GM19043 (cell line): ENCODE results near the gene TMEM95.
"Not testable (repeated sequence)": the region's sequence is repeated elsewhere in the genome, so short reads cannot be mapped to it uniquely, and the experiment has no call there.

Experiments used
- ATAC-seq: cut with Tn5 transposase; IDR thresholded peaks from one replicate; pipeline ENCODE4 v1.9.1; 2021; ENCODE audit warnings: low read depth; ENCODE audit not compliant: unreplicated experiment

TMEM95 gene

GRCh38 chr17:7322520-7323194 lies 32.3 kb upstream of the TMEM95 start:
- ATAC-seq: no peak

GRCh38 chr17:7323731-7324437 lies 31.1 kb upstream of the TMEM95 start:
- ATAC-seq: no peak

DNA sequence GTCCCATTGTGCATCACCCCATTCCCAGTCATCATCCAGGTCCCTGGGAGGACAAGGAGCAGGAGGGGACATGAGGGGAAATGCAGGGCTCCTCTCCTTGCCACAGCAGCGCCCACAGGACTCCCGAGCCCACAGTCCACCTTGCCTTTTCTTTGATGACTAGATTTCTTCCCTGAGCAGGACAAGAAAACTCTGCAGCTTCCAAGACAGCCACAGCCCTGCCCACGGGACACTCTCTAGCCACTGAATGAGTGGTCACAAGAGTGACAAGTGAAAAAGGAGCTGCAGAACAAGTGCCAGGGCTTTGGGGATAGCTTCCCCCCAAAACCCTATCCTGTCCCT lies 30.5 kb upstream of the TMEM95 start:
- no peak for ATAC-seq

- ATAC-seq: no peak
These were observed 29.9 kb upstream of the TMEM95 start for GRCh38 chr17:7325031-7325528.

DNA sequence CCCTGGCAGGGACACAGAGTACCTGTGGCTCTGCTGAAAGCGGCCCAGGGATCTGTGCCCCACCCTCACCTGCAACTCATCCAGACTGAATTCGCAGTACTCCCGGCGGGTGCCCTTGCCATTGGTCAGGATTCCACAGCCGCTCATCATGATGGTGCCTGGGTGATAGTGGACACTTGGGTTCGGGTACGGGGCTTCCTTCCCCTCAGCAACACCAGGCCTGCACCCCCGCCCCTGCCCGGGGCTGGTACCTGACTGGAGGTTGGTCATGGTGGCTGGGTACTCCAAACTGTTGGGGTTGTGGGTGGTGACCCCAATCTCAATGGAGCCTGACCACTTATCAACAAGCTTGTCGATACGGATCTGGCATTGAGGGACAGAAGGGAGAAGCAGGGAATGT lies 28.8 kb upstream of the TMEM95 start:
- ATAC-seq: no peak

DNA sequence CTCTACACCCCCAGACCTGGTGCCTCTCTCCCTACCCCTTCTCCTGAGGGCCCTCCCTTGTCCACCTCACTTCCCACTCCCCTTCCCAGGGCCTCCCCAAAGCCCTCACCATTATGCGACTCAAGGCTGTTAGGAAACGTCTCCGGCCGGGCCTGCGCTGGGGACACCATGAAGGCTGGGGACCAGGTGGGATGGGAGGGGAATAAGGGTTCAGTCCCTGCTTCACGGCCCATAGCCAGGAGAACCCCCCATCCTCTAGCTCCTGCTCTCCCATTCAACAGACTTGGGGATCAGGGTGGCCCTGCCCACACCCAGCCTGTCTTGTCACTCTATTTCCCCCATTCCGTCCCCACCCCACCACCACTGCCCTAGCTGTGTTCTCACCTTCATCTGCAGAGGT lies 27.9 kb upstream of the TMEM95 start:
- no peak for ATAC-seq

DNA sequence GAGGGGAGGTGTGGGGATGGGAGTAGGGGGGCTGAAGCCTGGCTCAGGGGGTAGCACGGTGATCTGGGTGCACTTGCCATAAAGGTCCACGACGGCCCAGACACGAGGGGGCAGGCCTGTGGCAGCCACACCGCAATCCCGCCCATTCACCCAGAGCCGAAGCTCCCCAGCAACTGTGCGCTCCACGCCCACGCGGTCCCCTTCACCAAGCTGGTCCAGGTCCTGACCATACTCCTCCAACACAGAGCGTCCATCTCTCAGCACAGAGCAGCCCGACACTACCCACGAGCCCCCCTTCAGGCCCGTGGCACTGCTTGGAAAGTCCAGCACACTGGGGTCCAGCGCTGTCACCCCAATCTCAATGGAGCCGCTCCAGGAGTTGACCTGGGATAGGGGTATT lies 27.5 kb upstream of the TMEM95 start:
- no peak for ATAC-seq

DNA sequence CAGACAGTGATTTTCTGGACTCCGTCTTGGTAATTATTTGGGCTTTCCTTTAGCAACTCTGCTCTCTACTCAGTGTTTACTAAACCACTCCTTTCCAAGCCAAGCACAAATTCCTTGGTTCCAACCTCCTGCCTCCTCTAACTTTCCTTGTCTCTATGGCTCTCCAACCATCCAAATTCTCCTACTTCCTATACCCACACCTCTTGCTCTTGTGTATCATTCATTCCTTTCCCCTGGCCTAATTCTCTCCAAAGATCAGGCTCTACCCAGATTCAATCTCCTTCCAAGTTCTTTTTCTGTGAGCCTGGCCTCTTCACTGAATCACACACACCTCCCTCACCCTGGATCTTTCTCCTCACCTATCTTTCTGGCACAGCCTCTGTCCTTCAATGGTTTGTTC lies 26.9 kb upstream of the TMEM95 start:
- no peak for ATAC-seq

GRCh38 chr17:7328840-7329373 lies 26.0 kb upstream of the TMEM95 start, which contains the start of gene NEURL4:
TSS of gene NEURL4 (minus strand) at chr17:7329335. CDS start at chr17:7329312, 23 bp downstream.
- peak; percentile 8 for ATAC-seq

- ATAC-seq: peak; percentile 46
These were observed 25.5 kb upstream of the TMEM95 start for GRCh38 chr17:7329374-7329996.

- peak; percentile 28 for ATAC-seq
These were observed 24.8 kb upstream of the TMEM95 start for GRCh38 chr17:7329997-7330637.

DNA sequence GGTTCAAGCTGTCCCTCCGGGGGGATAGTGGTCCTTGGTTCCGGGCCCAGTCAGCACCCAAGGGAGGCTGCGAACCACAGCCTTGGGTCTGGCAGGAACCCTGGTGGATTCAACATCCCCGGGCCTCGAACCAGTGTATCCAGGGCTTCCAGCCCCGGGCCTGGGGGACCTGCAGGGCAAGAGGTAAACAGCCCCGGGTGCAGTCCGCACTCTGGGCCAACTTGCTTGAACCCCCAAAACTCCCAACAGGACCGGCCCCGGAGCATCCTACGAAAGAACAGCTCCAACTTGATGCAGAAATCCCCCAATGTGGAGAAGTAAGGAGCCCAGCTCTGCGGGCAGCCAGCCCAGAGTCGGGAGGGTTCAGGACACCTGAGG lies 24.3 kb upstream of the TMEM95 start:
- ATAC-seq: no peak

- no peak for ATAC-seq
These were observed 22.8 kb upstream of the TMEM95 start for GRCh38 chr17:7332111-7332510.

- not testable (repeated sequence) for ATAC-seq
These were observed 22.3 kb upstream of the TMEM95 start for GRCh38 chr17:7332600-7333069.

- ATAC-seq: no peak
These were observed 19.9 kb upstream of the TMEM95 start for GRCh38 chr17:7334938-7335538.

DNA sequence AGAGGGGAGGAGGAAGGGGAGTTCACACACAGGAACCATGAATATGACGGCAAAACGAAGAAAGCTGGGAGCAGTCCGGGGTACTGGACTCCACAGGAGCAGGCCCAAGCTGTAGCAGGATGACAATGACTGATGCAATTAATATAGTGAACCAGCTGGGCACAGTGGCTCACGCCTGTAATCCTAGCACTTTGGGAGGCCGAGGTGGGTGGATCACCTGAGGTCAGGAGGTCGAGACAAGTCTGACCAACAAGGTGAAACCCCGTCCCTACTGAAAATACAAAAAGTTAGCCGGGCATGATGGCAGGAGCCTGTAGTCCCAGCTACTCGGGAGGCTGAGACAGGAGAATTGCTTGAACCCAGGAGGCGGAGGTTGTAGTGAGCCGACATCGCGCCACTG lies 19.2 kb upstream of the TMEM95 start:
- ATAC-seq: not testable (repeated sequence)

DNA sequence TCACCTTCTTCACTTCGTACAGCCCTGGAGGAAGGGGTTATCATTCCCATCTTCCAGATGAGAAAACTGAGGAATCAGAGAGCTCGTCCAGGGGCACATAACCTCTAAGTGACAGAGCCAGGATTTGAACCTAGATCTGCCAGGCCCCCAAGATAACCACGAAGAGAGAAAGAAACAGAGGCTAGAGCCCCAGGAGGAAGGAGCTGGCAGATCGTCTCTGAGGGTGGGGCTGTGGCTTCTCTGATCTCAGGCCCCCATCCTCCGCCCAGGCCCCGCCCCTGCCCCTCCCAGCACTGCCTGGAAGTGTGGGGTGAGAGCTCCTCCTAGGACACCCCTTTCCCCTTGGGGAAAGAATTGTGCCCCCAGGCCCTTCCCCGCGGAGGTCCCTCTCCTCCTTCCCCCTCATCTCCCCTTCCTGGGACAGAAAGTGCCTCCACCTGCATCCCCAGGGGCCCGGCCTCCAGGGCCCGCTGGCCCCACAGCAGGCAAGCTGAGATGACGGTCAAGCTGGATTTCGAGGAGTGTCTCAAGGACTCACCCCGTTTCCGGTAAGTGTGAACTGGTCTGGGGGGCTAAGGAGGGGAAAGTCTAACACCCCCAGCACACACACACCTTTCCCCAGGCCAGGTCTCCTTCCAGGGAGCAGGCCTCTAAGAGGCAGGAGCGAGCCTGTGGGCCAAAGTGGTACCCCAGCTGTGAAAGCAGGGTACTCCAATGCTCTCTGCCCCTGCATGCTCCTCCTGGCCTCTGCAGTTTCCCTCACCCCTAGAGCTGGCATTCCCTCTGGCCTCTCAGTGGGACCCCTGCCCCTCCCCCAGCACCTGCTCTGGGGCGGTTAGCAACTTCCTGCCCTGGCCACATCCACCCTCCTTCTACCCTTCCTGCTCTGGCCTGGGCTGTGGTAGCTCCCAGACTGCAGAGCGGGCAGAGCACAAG lies 18.4 kb upstream of the TMEM95 start, which contains the start of gene ACAP1:
Gene ACAP1, plus strand, starts transcription at position 290 of the 936 bp plus-strand sequence. Its CDS starts 206 bp downstream, at position 496.
- ATAC-seq: peak; percentile 57

GRCh38 chr17:7337600-7337999 lies 17.4 kb upstream of the TMEM95 start:
- ATAC-seq: not testable (repeated sequence)

DNA sequence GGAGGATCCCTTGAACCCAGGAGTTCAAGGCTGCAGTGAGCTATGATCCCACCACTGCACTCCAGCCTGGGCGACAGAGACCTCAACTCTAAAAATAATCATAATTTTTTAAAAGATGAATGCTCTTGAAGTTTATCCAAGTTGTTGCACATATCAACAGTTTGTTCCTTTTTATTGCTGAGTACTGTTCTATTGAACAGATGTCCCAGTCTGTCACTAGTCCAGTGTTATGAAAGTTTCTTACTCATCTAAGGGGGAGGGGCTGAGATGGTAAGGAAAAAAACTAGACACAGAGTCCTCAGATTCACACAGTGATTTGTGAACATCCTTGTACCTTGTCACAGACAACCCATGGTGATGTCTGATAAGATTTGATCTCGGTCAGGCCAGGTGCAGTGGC lies 14.8 kb upstream of the TMEM95 start:
- ATAC-seq: no peak
